ENCODE data around the gene FFAR4.

FFAR4 gene

GRCh38 chr10:93614101-93614825 lies 47.8 kb downstream of the FFAR4 start:
- TF ChIP-seq, protein P1, sequence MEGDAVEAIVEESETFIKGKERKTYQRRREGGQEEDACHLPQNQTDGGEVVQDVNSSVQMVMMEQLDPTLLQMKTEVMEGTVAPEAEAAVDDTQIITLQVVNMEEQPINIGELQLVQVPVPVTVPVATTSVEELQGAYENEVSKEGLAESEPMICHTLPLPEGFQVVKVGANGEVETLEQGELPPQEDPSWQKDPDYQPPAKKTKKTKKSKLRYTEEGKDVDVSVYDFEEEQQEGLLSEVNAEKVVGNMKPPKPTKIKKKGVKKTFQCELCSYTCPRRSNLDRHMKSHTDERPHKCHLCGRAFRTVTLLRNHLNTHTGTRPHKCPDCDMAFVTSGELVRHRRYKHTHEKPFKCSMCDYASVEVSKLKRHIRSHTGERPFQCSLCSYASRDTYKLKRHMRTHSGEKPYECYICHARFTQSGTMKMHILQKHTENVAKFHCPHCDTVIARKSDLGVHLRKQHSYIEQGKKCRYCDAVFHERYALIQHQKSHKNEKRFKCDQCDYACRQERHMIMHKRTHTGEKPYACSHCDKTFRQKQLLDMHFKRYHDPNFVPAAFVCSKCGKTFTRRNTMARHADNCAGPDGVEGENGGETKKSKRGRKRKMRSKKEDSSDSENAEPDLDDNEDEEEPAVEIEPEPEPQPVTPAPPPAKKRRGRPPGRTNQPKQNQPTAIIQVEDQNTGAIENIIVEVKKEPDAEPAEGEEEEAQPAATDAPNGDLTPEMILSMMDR (IDR thresholded peaks at IDR 0.05; ENCODE audit: extremely low read depth, missing control alignments): no peak
- DNase-seq (ENCODE audit: low spot score): no peak

- TF ChIP-seq, protein P1 (IDR thresholded peaks at IDR 0.05; ENCODE audit: extremely low read depth, missing control alignments): no peak
- no peak for DNase-seq (ENCODE audit: low spot score)
Measured at GRCh38 chr10:93615576-93616235, 49.2 kb downstream of the FFAR4 start.

DNA sequence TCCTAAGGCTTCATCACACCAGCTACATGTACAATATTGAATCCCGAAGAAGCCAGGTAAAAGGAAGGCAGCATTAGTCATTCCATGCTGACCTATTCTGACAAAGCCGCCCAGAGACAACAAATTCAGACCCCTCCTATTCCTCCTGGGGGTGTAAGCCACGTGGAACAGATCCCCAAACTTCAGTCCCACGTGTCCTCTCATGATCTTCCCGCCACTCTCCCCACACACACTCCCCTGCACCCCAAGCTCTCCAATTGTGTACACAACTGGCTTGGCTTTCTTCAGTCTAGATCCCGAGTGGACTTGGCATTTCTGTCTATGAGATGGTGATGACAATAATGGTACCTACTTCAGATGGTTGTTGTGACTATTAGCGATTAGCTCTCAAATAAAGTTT lies 54.5 kb downstream of the FFAR4 start:
- TF ChIP-seq, protein P1 (IDR thresholded peaks at IDR 0.05; ENCODE audit: extremely low read depth, missing control alignments): no peak

DNA sequence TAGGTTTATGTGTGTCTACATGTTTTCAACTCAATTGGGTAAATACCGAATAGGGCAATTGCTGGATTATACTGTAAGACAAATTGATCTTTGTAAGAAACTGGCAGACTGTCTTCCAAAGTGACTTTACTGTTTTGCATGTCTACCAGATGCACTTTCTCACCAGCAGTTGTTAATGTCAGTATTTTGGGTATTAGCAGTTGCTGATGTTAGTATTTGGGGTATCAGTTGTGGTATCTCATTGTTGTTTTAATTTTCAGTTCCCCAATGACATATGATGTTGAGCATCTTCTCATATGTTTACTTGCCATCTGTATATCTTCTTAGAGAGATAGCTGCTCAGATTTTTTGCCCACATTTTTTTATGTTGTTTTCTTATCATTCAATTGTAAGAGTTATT lies 56.5 kb downstream of the FFAR4 start:
- TF ChIP-seq, protein P1 (IDR thresholded peaks at IDR 0.05; ENCODE audit: extremely low read depth, missing control alignments): no peak
- no peak for DNase-seq (ENCODE audit: low spot score)

More for the DNA sequence above, 54.5 kb downstream of the FFAR4 start:
- no peak for DNase-seq (ENCODE audit: low spot score)

GRCh38 chr10:93628858-93629257 lies 62.4 kb downstream of the FFAR4 start:
- TF ChIP-seq, protein P1 (IDR thresholded peaks at IDR 0.05; ENCODE audit: extremely low read depth, missing control alignments): no peak
- no peak for DNase-seq (ENCODE audit: low spot score)

GRCh38 chr10:93629647-93630305 lies 63.3 kb downstream of the FFAR4 start:
- DNase-seq (ENCODE audit: low spot score): no peak
- TF ChIP-seq, protein P1 (IDR thresholded peaks at IDR 0.05; ENCODE audit: extremely low read depth, missing control alignments): no peak
